K562 (cell line): ENCODE data around the gene MAPT. TPM values are rescaled to one million over a fixed set of nuclear protein-coding genes. Genes with fewer than 3 reads are reported as not detected.

Source experiments
- ATAC-seq: fragments of 200-7000 bp; cut with Tn5 transposase; 3 replicates; pipeline ENCODE4 v1.9.1; 2020; ENCODE audit warnings: moderate library complexity
- BruUV-seq: library from RNA; stranded (reverse); fragments of 400-500 nt; replicated peaks from 2 replicates; lab custom pipeline; 2021; lab: Mats Ljungman, UMichigan
- CTCF ChIA-PET: fragments of 300-600 bp; formaldehyde crosslinking; extraction: SDS; loops from one replicate; lab custom pipeline; 2021; ENCODE audit warnings: low intra/inter-chr PET ratio; lab: Yijun Ruan, JAX
- POLR2A ChIA-PET: fragments of 300-600, 350-650 bp; sonication (Branson Sonifier 250); formaldehyde crosslinking; extraction: SDS; loops from one replicate; lab custom pipeline; 2021; ENCODE audit warnings: antibody characterized with exemption, inconsistent platforms; lab: Yijun Ruan, JAX
- DNase-seq, 4 experiments: peaks; one replicate each; pipeline versions ENCODE4 v3.0.0 to v3.0.0-alpha.2; 2011 to 2018; ENCODE audit warnings: low spot score in 3 of 4, mixed read lengths in 3 of 4; ENCODE audit errors: extremely low read depth in 1 of 4
- FAIRE-seq: peaks from 2 replicates; lab custom pipeline; 2011; peaks lifted over from hg19 to GRCh38; lab: Jason Lieb, UNC
- H2AFZ ChIP-seq: 2 replicates; pipeline ENCODE4 v1.6.0; 2011; ENCODE audit warnings: low read depth, low read length, control low read depth, inconsistent platforms
- H3K27ac ChIP-seq: fragments of 200-600 bp; 3 replicates; pipeline ENCODE4 v1.8.0; 2011; ENCODE audit warnings: low read depth, mild to moderate bottlenecking, control low read depth, inconsistent platforms, low read length, moderate library complexity, mixed read lengths; ENCODE audit errors: extremely low read depth
- H3K27me3 ChIP-seq, 2 experiments: fragments of 300-600 bp in 1 of 2; 2 replicates in 1 of 2; 3 replicates in 1 of 2; pipeline versions ENCODE4 v1.6.0 to v1.8.0; 2011; ENCODE audit warnings: inconsistent platforms in 2 of 2, low read length in 2 of 2, mild to moderate bottlenecking in 1 of 2, mixed read lengths in 1 of 2, moderate library complexity in 1 of 2; ENCODE audit not compliant: control insufficient read depth in 2 of 2, insufficient read depth in 2 of 2
- H3K36me3 ChIP-seq: fragments of 300-600 bp; 3 replicates; pipeline ENCODE4 v1.8.0; 2011; ENCODE audit warnings: mild to moderate bottlenecking, low read length, inconsistent platforms; ENCODE audit not compliant: control insufficient read depth, insufficient read depth
- H3K4me1 ChIP-seq, 2 experiments: fragments of 200-600 bp in 1 of 2; replicated peaks in 1 of 2; 2 replicates in 1 of 2; 3 replicates in 1 of 2; pipeline versions ENCODE4 v1.5.1 to v1.8.0; 2011; ENCODE audit warnings: inconsistent platforms in 2 of 2, low read length in 2 of 2, mild to moderate bottlenecking in 1 of 2, mixed read lengths in 1 of 2, moderate library complexity in 1 of 2; ENCODE audit not compliant: control insufficient read depth in 2 of 2, insufficient read depth in 2 of 2
- H3K4me2 ChIP-seq: 2 replicates; pipeline ENCODE4 v1.6.1; 2011; ENCODE audit warnings: low read length, control low read depth, inconsistent platforms, mixed read lengths; ENCODE audit not compliant: insufficient read depth
- H3K4me3 ChIP-seq: fragments of 200-600 bp; sonication (generic), shearing (Covaris generic); 2 replicates; pipeline ENCODE4 v1.5.1; 2016; ENCODE audit warnings: control low read depth, inconsistent platforms
- H3K79me2 ChIP-seq: fragments of 200-600 bp; 3 replicates; pipeline ENCODE4 v1.8.0; 2011; ENCODE audit warnings: low read length, inconsistent platforms; ENCODE audit not compliant: control insufficient read depth, insufficient read depth
- H3K9ac ChIP-seq, 2 experiments: 2 replicates each; pipeline versions ENCODE4 v1.6.0 to v1.6.1; 2011; ENCODE audit warnings: low read depth in 2 of 2, low read length in 2 of 2, control low read depth in 1 of 2, inconsistent platforms in 1 of 2, mild to moderate bottlenecking in 1 of 2, mixed read lengths in 1 of 2; ENCODE audit not compliant: insufficient read depth in 1 of 2
- H3K9me1 ChIP-seq: one replicate; pipeline ENCODE4 v1.6.0; 2011; ENCODE audit warnings: inconsistent platforms, mild to moderate bottlenecking, low read length, moderate library complexity; ENCODE audit not compliant: control insufficient read depth, insufficient read depth
- H3K9me3 ChIP-seq: replicated peaks from 2 replicates; pipeline ENCODE4 v1.5.1; 2011; ENCODE audit warnings: low read depth, low read length, inconsistent platforms; ENCODE audit not compliant: control insufficient read depth, insufficient read depth
- H4K20me1 ChIP-seq: replicated peaks from 2 replicates; pipeline ENCODE4 v1.6.1; 2011; ENCODE audit warnings: low read length, inconsistent platforms, mixed read lengths; ENCODE audit not compliant: control insufficient read depth, insufficient read depth
- KAT7 ChIP-seq: sonication (generic); formaldehyde crosslinking; IDR thresholded peaks from 2 replicates; pipeline ENCODE4 v1.8.0; 2022; ENCODE audit warnings: missing genetic modification reagents, mild to moderate bottlenecking, borderline replicate concordance
- ZNF354B ChIP-seq: fragments of 250-450 bp; sonication (Bioruptor Pico); IDR thresholded peaks from 2 replicates; pipeline ENCODE4 v1.4.0; 2020
- WGBS: fragments of 100-300 bp; shearing (Covaris generic); methylation state at CpG from one replicate; pipeline ENCODE4 v1.1.6; 2016; ENCODE audit warnings: low coverage, mixed read lengths; ENCODE audit not compliant: insufficient coverage; ENCODE audit errors: missing lambda C conversion rate; 5-methylcytosine and 5-hydroxymethylcytosine counted together
- in situ Hi-C: fragments of 300-500 bp; cut with MboI; formaldehyde crosslinking; loops from 4 replicates; pipeline ENCODE4 v1.15.0; 2018; ENCODE audit warnings: inconsistent platforms, mixed read lengths
- intact Hi-C: fragments of 100-400 bp; cut with micrococcal nuclease; formaldehyde crosslinking; loops from 2 replicates; pipeline ENCODE4 v1.14.2; 2022
- polyA plus RNA-seq, 8 experiments: library from polyadenylated mRNA; depleted of rRNA in 4 of 8; stranded (reverse) in 5 of 8; unstranded in 3 of 8; fragments of >200 nt; fragmentation: Nextera tagmentation in 2 of 8; fragmentation: Illumina TruSeq in 1 of 8; extraction: Ambion mirVana in 2 of 8; extraction: Trizol in 1 of 8; gene quantifications; 2 replicates each; pipeline versions ENCODE4 v1.2.1 to v1.2.3, GENCODE V29; 2011 to 2014; ENCODE audit warnings: inconsistent platforms in 1 of 8, missing spikeins in 1 of 8
- total RNA-seq, 7 experiments: library from RNA; depleted of rRNA in 6 of 7; stranded (reverse); fragments of >200 nt in 6 of 7; fragmentation: Illumina TruSeq in 2 of 7; extraction: Trizol in 2 of 7; gene quantifications; 2 replicates each; pipeline versions ENCODE4 v1.2.1 to v1.2.3, GENCODE V29; 2011 to 2021; ENCODE audit warnings: low replicate concordance in 1 of 7
- TF ChIP-seq, protein P1 (sequence below): fragments of 450-650 bp; IDR thresholded peaks from 2 replicates; pipeline ENCODE4 v1.6.1; 2018; ENCODE audit not compliant: partially characterized antibody
- TF ChIP-seq, protein P2 (sequence below): sonication (generic); formaldehyde crosslinking; IDR thresholded peaks from 2 replicates; pipeline ENCODE4 v1.8.1; 2023; ENCODE audit warnings: mild to moderate bottlenecking, missing genetic modification reagents
- TF ChIP-seq, protein P3 (sequence below), 2 experiments: fragments of 450-650 bp in 1 of 2; sonication (generic) in 1 of 2; formaldehyde crosslinking in 1 of 2; IDR thresholded peaks; 2 replicates each; pipeline versions ENCODE4 v1.7.1 to v1.9.0; 2016 to 2022; ENCODE audit warnings: inconsistent platforms in 1 of 2, mild to moderate bottlenecking in 1 of 2, missing genetic modification reagents in 1 of 2

The MAPT gene
- total and polyA plus RNA-seq, 9 of the 15 experiments (the other 6 are each of a cell fraction or from before 2014, with no cell fraction given): 0.04 to 1.1 (median 0.36) TPM

DNA sequence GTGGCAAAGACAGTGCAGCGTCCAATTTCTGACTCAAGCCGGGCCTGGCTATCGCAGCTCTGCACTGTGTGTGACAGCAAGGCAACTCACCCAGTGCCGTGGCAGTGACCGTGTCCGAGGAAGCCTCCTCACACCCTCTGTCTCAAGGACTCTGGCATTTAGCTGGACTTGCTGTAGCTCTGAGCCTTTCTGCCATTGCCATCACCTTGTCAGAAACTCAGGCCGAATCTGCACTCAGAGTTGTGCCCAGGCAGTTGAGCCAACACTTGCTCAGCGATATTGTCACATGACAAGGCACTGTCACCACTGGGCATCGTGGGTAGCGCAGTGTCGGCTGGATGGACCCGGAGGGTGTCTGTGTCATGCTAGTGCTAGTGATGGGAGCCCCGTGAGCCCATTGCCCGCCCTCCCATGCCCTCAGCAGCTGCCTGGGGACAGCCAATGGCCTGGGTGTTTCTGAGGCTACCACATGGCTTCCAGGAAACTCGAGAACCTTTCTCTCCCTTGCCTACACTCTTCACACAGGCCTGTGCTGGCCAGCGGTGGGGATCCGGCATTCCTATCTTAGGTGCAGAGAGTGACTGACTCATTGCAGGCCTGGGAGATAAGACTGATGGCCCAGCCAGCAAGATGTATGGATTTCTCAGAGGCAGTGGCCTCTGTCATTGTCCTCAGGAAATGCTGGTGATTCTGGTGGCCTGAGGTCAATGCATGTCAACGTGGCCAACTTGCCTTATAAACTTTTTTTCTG, 82.6 kb downstream of the MAPT start:
- Histone ChIP-seq H3K9me1 (peaks cover 3% of the 10 kb centered on the region), H2AFZ (peak overlapping the region; percentile 99), H3K4me1 (peaks cover 44% of the 10 kb centered on the region in 2 experiments), H3K79me2 (no peaks in the 10 kb centered on the region), H3K27me3 (no peaks in the 10 kb centered on the region), H3K9ac (peak overlapping the region; percentile 51 to 58; a peak in 3 of 4 replicates), H3K9me3 (no peaks in the 10 kb centered on the region), H3K27ac (peak overlapping the region; percentile 82), H3K4me3 (no peak overlapping the region), H3K4me2 (peak overlapping the region; percentile 54), H4K20me1 (no peaks in the 10 kb centered on the region), H3K36me3 (no peaks in the 10 kb centered on the region)
- peak; percentile 100 for FAIRE-seq
- POLR2A ChIA-PET: no interaction called here
- CTCF ChIA-PET: interaction anchor here (0.6 kb wide), 2 partner anchors 154 to 842 kb away, joined by 3 read pairs; no protein-coding TSS in a partner anchor
- BruUV-seq: no TSS peak
- peak; percentile 83 to 96 (median 90) for DNase-seq
- in situ Hi-C loops (loop anchor here (25.0 kb wide), 1 partner anchor 860 kb away; no protein-coding TSS in a partner anchor), intact Hi-C loops (no loop called here)
- WGBS: 26% methylated on average over 17 of the region's 18 CpGs
- ATAC-seq: peak; percentile 96
- TF ChIP-seq KAT7 (CRISPR knock-in tag): no peak
- TF ChIP-seq, protein P1, sequence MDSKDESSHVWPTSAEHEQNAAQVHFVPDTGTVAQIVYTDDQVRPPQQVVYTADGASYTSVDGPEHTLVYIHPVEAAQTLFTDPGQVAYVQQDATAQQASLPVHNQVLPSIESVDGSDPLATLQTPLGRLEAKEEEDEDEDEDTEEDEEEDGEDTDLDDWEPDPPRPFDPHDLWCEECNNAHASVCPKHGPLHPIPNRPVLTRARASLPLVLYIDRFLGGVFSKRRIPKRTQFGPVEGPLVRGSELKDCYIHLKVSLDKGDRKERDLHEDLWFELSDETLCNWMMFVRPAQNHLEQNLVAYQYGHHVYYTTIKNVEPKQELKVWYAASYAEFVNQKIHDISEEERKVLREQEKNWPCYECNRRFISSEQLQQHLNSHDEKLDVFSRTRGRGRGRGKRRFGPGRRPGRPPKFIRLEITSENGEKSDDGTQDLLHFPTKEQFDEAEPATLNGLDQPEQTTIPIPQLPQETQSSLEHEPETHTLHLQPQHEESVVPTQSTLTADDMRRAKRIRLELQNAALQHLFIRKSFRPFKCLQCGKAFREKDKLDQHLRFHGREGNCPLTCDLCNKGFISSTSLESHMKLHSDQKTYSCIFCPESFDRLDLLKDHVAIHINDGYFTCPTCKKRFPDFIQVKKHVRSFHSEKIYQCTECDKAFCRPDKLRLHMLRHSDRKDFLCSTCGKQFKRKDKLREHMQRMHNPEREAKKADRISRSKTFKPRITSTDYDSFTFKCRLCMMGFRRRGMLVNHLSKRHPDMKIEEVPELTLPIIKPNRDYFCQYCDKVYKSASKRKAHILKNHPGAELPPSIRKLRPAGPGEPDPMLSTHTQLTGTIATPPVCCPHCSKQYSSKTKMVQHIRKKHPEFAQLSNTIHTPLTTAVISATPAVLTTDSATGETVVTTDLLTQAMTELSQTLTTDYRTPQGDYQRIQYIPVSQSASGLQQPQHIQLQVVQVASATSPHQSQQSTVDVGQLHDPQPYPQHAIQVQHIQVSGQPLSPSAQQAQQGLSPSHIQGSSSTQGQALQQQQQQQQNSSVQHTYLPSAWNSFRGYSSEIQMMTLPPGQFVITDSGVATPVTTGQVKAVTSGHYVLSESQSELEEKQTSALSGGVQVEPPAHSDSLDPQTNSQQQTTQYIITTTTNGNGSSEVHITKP: no peak
- TF ChIP-seq ZNF354B: no peak
- TF ChIP-seq, protein P2, sequence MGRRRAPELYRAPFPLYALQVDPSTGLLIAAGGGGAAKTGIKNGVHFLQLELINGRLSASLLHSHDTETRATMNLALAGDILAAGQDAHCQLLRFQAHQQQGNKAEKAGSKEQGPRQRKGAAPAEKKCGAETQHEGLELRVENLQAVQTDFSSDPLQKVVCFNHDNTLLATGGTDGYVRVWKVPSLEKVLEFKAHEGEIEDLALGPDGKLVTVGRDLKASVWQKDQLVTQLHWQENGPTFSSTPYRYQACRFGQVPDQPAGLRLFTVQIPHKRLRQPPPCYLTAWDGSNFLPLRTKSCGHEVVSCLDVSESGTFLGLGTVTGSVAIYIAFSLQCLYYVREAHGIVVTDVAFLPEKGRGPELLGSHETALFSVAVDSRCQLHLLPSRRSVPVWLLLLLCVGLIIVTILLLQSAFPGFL (CRISPR knock-in tag): no peak
- TF ChIP-seq, protein P3, sequence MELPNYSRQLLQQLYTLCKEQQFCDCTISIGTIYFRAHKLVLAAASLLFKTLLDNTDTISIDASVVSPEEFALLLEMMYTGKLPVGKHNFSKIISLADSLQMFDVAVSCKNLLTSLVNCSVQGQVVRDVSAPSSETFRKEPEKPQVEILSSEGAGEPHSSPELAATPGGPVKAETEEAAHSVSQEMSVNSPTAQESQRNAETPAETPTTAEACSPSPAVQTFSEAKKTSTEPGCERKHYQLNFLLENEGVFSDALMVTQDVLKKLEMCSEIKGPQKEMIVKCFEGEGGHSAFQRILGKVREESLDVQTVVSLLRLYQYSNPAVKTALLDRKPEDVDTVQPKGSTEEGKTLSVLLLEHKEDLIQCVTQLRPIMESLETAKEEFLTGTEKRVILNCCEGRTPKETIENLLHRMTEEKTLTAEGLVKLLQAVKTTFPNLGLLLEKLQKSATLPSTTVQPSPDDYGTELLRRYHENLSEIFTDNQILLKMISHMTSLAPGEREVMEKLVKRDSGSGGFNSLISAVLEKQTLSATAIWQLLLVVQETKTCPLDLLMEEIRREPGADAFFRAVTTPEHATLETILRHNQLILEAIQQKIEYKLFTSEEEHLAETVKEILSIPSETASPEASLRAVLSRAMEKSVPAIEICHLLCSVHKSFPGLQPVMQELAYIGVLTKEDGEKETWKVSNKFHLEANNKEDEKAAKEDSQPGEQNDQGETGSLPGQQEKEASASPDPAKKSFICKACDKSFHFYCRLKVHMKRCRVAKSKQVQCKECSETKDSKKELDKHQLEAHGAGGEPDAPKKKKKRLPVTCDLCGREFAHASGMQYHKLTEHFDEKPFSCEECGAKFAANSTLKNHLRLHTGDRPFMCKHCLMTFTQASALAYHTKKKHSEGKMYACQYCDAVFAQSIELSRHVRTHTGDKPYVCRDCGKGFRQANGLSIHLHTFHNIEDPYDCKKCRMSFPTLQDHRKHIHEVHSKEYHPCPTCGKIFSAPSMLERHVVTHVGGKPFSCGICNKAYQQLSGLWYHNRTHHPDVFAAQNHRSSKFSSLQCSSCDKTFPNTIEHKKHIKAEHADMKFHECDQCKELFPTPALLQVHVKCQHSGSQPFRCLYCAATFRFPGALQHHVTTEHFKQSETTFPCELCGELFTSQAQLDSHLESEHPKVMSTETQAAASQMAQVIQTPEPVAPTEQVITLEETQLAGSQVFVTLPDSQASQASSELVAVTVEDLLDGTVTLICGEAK (IDR thresholded peaks at IDR 0.05): no peak
- TF ChIP-seq, protein P3 (CRISPR knock-in tag; IDR thresholded peaks at IDR 0.05): no peak
